Measurements from ENCODE around the gene CLVS2.

CLVS2 gene

GRCh38 chr6:123027408-123027807 is 31.4 kb downstream of the CLVS2 start:
- no peak for DNase-seq

- DNase-seq, result no peak
Observed at GRCh38 chr6:123028263-123028662, 32.2 kb downstream of the CLVS2 start.

GRCh38 chr6:123030282-123030681 is 34.2 kb downstream of the CLVS2 start:
- no peak for DNase-seq

DNA sequence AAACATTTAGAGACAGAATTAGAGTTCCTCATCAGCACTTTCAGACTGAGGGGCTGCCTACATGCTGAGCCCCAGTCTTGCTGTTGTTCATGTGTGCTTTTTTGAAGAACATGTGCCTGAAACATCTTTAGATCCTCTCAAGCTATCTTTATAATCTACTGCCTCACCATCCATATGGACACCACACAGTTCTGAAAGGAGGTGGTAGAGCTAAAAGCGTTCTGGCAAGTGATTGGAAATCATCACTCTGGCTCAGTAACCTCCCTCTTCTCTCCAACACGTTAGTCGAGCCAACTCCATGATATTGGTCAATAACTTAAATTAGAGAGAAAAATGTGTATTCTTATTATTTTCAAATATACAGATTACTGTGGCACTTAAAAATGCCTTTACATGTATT is 40.6 kb downstream of the CLVS2 start:
- DNase-seq, result no peak

DNA sequence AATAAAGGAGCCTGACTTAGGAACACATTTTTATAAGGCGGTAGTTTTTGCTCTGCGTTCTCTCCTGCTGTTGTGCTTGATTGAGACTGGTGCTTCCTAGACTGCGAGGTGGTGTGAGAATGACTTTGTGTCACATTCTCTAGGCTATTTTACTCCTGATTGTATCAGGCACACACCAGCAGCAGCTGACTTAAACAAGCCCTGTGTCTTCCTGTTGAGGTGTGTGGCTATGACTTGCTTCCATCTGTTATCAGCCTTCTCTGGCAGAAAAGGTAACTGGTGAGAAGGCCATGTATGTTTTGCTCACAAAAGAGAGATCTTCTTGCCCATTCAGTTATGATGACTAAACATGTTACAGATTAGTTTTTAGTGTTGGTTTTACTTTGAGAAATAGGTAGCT is 43.4 kb downstream of the CLVS2 start:
- no peak for DNase-seq

DNA sequence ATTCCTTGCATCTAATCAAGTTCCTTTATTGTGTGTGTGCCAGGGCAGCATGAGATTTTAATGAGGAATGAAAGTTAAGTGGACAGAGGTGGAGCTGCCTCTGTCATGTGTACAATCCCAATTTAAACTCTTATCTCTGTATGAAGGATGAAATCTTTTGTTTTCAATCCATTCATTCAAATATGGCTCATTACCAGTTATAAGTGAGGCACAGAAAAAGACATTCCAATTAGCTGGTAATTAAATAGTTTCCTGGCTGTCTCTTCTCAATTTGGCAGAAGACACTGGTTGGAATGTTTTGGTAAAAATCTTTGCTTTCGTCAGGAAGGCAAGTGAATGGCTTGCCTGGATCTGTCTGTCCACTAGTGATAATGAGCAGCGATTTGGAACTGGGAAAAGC is 46.4 kb downstream of the CLVS2 start:
- no peak for DNase-seq

DNA sequence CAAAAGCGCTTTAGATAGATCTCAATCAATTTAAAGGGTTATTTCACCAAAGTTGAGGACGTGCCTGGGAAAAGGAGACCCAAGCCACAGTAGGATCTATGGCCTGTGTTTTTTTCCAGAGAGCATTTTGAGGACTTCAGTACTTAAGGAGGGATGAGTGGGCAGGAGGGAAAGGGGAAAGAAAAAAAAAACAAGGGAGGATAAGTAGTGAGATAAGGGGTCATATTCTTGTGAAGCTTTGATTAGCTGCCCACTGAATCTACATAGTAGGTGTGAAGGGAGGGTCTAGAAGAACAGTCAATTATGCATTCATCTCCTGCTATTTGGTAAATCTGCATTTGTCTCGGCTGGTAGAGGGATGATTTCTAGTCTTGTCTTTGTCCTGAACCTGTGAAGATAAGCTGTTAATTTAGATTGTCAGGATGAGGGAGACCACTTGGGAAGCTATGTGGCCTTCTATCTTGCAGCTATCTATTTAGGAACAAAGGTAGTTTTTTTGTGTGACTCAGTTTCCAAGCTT is 48.4 kb downstream of the CLVS2 start:
- no peak for DNase-seq

GRCh38 chr6:123053602-123054225 is 57.7 kb downstream of the CLVS2 start:
- no peak for DNase-seq

- no peak for DNase-seq
Observed at GRCh38 chr6:123055256-123055655, 59.2 kb downstream of the CLVS2 start.

GRCh38 chr6:123062670-123063069 is 66.6 kb downstream of the CLVS2 start:
- no peak for DNase-seq

- no peak for DNase-seq
Observed at GRCh38 chr6:123064038-123064437, 68.0 kb downstream of the CLVS2 start.

GRCh38 chr6:123074616-123075015 is 78.6 kb downstream of the CLVS2 start:
- DNase-seq, result no peak

DNA sequence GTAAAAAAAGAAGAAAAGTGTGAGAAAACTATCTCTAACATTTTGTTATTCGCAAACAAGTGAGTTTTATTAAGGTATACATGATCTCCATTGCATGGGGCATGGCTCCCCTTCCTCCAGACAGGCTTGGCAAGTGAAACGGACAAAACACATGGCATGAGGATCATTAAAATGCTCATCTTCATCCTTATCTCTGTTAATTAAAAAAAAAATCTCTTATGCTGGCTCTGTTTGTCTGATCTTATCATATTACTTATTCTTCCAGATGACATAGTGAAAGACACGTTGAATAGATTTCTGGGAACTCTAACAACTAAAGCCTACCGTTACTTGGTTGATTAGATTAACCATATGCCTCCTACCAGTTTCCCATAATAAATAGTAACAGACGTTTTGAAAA is 89.4 kb downstream of the CLVS2 start:
- DNase-seq, result no peak

DNA sequence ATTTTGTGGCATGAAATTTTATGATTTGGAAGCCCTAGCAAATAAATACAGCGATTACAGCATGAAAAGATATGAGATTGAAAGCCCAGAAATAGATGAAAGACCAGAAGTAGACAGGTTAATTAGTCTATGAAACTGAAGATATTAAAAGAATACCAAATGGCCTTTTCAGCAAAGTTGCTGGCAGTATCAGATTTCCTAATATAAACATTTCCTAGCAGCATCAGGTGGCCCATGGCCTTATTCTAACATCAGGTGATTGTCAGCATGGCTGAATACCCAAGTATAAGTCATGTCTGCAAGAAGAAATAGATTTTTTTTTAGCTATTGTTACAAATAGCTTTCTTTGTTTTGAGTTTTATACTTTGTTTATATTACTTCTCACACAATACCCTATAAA is 93.2 kb downstream of the CLVS2 start:
- no peak for DNase-seq

- no peak for DNase-seq
Observed at GRCh38 chr6:123091091-123091895, 95.3 kb downstream of the CLVS2 start.

DNA sequence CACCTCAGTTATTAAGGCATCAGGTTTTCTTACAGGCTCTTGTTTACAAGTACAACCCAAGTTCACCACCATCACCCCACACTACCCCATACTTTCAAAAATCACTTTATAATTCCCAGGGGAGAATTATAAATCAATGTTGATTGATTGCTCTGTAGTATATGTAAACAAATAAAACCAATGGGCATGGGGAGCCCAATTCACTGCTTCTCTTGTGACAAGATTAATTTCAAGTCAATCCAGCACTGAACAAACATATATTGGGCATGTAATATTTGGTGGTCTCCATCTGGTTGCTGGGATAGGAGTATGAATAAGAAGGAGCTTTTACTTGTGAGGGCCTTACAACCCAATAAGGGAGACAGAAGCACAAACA is 95.8 kb downstream of the CLVS2 start:
- no peak for DNase-seq

GRCh38 chr6:123094795-123095194 is 98.8 kb downstream of the CLVS2 start:
- no peak for DNase-seq

- no peak for DNase-seq
Observed at GRCh38 chr6:123105561-123105960, 109.5 kb downstream of the CLVS2 start.

DNA sequence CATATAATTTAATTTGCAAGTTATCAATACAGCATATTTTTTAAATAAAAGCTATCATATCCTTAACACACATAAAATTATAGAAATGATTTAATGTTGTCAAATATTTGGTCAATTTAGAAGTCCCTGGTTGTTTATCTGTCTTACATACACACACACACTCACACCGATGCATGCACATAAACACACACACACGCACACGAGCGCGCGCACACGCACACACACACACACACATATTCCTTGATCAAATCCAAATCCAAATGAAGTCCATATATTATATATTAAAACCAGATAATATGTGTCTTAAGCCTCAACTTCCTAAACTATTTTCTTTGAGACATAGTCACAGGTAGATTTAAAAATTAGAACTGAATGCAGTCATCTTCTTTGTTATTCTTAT is 120.3 kb downstream of the CLVS2 start:
- no peak for DNase-seq

GRCh38 chr6:123117145-123117908 is 121.3 kb downstream of the CLVS2 start:
- DNase-seq, result no peak

DNA sequence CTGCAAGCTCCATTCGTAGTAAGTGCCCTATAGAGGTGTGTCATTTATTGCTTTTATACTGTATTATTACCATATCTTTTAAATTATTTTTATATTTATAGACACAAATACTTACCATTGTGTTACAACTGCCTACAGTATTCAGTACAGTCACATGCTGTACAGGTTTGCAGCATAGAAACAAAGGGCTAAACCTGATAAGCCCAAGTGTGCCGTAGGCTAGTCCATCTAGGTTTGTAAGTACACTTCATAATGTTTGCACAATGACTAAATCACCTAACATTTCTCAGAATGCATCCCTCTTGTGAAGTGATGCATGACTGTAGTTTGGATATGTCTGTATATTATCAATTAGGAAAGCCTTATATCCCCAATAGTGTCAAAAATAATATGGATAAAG is 122.8 kb downstream of the CLVS2 start:
- DNase-seq, result no peak

All from activated CD4-positive, alpha-beta T cell treated with anti-CD3 and anti-CD28 coated beads for 4 hours (primary cell).